Measurements from ENCODE around the gene SCFD2. TPM values are rescaled to one million over a fixed set of nuclear protein-coding genes. Genes with fewer than 3 reads are reported as not detected.

The SCFD2 gene
- total and polyA plus RNA-seq, 10 of the 15 experiments (the other 5 are each of a cell fraction or from before 2014, with no cell fraction given), result 4.8 to 37.6 (median 24.9) TPM

DNA sequence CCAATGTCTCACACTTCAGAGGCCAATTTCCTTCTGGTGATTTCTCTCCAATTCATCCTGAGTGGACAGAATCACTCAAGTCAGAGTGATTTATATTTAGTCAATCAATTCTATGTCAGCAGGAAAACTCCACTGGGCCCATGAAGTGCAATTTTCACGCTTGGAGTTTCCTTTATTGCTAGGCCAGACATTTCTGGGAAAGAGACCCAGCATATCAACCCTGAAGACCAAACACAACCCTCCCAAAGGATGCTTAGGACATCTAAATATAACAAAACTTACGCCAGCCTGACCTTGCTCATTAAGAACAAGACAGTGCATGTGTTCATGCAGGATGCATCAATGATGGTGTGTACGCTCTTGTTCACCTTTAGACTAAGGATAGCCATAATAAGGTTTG lies 347.4 kb downstream of the SCFD2 start (continued):
- TF ChIP-seq NKRF (conservative IDR thresholded peaks at IDR 0.05) (no peak), SKIL (IDR thresholded peaks at IDR 0.05; ENCODE audit: low read depth, poor library complexity, severe bottlenecking) (no peak), SUPT20H (IDR thresholded peaks at IDR 0.05; ENCODE audit: borderline replicate concordance, control insufficient read depth, low read depth, low read length) (no peak), CHD4 (IDR thresholded peaks at IDR 0.05) (no peak), ZNF207 (IDR thresholded peaks at IDR 0.05; ENCODE audit: borderline replicate concordance) (no peak), BCL3 (IDR thresholded peaks at IDR 0.05; ENCODE audit: borderline replicate concordance, insufficient read depth, low read depth, low read length, poor library complexity, severe bottlenecking) (no peak), ZZZ3 (IDR thresholded peaks at IDR 0.05; ENCODE audit: control insufficient read depth, insufficient read length, low read depth) (no peak), ZNF217 (IDR thresholded peaks at IDR 0.05) (no peak)
- TF ChIP-seq, protein P1, sequence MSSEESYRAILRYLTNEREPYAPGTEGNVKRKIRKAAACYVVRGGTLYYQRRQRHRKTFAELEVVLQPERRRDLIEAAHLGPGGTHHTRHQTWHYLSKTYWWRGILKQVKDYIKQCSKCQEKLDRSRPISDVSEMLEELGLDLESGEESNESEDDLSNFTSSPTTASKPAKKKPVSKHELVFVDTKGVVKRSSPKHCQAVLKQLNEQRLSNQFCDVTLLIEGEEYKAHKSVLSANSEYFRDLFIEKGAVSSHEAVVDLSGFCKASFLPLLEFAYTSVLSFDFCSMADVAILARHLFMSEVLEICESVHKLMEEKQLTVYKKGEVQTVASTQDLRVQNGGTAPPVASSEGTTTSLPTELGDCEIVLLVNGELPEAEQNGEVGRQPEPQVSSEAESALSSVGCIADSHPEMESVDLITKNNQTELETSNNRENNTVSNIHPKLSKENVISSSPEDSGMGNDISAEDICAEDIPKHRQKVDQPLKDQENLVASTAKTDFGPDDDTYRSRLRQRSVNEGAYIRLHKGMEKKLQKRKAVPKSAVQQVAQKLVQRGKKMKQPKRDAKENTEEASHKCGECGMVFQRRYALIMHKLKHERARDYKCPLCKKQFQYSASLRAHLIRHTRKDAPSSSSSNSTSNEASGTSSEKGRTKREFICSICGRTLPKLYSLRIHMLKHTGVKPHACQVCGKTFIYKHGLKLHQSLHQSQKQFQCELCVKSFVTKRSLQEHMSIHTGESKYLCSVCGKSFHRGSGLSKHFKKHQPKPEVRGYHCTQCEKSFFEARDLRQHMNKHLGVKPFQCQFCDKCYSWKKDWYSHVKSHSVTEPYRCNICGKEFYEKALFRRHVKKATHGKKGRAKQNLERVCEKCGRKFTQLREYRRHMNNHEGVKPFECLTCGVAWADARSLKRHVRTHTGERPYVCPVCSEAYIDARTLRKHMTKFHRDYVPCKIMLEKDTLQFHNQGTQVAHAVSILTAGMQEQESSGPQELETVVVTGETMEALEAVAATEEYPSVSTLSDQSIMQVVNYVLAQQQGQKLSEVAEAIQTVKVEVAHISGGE (CRISPR knock-in tag; IDR thresholded peaks at IDR 0.05), result no peak
- TF ChIP-seq, protein P2, sequence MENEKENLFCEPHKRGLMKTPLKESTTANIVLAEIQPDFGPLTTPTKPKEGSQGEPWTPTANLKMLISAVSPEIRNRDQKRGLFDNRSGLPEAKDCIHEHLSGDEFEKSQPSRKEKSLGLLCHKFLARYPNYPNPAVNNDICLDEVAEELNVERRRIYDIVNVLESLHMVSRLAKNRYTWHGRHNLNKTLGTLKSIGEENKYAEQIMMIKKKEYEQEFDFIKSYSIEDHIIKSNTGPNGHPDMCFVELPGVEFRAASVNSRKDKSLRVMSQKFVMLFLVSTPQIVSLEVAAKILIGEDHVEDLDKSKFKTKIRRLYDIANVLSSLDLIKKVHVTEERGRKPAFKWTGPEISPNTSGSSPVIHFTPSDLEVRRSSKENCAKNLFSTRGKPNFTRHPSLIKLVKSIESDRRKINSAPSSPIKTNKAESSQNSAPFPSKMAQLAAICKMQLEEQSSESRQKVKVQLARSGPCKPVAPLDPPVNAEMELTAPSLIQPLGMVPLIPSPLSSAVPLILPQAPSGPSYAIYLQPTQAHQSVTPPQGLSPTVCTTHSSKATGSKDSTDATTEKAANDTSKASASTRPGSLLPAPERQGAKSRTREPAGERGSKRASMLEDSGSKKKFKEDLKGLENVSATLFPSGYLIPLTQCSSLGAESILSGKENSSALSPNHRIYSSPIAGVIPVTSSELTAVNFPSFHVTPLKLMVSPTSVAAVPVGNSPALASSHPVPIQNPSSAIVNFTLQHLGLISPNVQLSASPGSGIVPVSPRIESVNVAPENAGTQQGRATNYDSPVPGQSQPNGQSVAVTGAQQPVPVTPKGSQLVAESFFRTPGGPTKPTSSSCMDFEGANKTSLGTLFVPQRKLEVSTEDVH (IDR thresholded peaks at IDR 0.05; ENCODE audit: low read depth, partially characterized antibody), result no peak
